Measurements from ENCODE around the gene SPATA6L.

DNA sequence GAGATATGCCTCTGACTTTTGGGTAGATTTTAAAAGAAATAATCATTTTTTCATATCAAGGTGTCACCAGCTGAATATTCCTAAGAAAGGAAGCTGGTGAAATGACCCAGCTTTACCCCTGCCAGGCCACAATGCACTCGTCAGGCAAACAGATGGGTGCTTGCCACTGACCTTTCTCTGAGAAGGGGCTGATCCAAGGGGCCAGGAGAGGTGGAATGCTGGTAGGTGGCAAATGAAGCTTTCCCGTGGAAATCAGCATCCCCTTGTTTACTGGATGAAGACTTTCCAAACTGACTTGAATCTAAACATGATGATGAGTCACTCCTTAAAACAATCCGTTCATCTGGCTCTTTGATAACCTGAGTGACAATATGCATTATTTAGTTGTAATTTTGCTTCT, 48.5 kb downstream of the SPATA6L start:
- TF ChIP-seq, protein P1, sequence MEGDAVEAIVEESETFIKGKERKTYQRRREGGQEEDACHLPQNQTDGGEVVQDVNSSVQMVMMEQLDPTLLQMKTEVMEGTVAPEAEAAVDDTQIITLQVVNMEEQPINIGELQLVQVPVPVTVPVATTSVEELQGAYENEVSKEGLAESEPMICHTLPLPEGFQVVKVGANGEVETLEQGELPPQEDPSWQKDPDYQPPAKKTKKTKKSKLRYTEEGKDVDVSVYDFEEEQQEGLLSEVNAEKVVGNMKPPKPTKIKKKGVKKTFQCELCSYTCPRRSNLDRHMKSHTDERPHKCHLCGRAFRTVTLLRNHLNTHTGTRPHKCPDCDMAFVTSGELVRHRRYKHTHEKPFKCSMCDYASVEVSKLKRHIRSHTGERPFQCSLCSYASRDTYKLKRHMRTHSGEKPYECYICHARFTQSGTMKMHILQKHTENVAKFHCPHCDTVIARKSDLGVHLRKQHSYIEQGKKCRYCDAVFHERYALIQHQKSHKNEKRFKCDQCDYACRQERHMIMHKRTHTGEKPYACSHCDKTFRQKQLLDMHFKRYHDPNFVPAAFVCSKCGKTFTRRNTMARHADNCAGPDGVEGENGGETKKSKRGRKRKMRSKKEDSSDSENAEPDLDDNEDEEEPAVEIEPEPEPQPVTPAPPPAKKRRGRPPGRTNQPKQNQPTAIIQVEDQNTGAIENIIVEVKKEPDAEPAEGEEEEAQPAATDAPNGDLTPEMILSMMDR (IDR thresholded peaks at IDR 0.05), result no peak
- no peak for TF ChIP-seq POLR2A (IDR thresholded peaks at IDR 0.05)
